Kidney epithelial cell (primary cell): ENCODE data around the gene NEB. TPM values are rescaled to one million over a fixed set of nuclear protein-coding genes. Genes with fewer than 3 reads are reported as not detected.
"Not testable (repeated sequence)": the region's sequence is repeated elsewhere in the genome, so short reads cannot be mapped to it uniquely, and the experiment has no call there.

Experiments used
- DNase-seq: peaks from one replicate; pipeline ENCODE4 v3.0.0-alpha.2; 2010; ENCODE audit warnings: low read depth
- H3K27me3 ChIP-seq: 2 replicates; pipeline ENCODE4 v1.6.0; 2011; ENCODE audit warnings: low read length; ENCODE audit not compliant: control insufficient read depth, insufficient read depth
- H3K36me3 ChIP-seq: 2 replicates; pipeline ENCODE4 v1.5.1; 2011; ENCODE audit warnings: low read length; ENCODE audit not compliant: control insufficient read depth, insufficient read depth
- H3K4me3 ChIP-seq: 2 replicates; pipeline ENCODE4 v1.5.1; 2011; ENCODE audit warnings: low read depth, mild to moderate bottlenecking, control low read depth, low read length
- total RNA-seq: library from RNA; depleted of rRNA; stranded (reverse); fragments of >200 nt; gene quantifications from 2 replicates; pipeline ENCODE4 v1.2.3, GENCODE V29; 2015
- TF ChIP-seq, protein P1 (sequence below): IDR thresholded peaks from 2 replicates; pipeline ENCODE4 v1.5.1; 2011; ENCODE audit warnings: mild to moderate bottlenecking, moderate library complexity, low read length, control low read depth, inconsistent platforms; ENCODE audit not compliant: insufficient read depth, poor library complexity, severe bottlenecking

Gene NEB
- total RNA-seq, 1 donor from 2014 or later = 0.38 TPM

DNA sequence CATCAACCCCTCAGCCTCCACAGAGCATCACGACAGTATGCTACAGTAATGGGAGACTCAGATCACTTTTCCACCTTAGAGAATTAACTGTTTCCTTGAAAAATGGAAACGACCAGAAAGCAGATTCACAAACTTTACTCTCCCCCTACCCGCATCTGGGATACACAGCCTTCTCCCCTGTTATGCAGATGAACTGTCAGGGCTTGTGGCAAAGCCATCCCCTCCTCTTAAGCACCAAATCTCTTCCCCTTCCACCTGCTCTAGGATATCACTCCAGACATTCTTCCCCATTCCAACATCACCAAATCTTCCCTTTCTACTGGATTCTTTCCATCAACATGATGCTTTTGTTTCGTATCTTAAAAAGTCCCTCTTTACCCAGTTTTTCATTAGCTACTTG is 26.4 kb downstream of the NEB start:
- TF ChIP-seq, protein P1, sequence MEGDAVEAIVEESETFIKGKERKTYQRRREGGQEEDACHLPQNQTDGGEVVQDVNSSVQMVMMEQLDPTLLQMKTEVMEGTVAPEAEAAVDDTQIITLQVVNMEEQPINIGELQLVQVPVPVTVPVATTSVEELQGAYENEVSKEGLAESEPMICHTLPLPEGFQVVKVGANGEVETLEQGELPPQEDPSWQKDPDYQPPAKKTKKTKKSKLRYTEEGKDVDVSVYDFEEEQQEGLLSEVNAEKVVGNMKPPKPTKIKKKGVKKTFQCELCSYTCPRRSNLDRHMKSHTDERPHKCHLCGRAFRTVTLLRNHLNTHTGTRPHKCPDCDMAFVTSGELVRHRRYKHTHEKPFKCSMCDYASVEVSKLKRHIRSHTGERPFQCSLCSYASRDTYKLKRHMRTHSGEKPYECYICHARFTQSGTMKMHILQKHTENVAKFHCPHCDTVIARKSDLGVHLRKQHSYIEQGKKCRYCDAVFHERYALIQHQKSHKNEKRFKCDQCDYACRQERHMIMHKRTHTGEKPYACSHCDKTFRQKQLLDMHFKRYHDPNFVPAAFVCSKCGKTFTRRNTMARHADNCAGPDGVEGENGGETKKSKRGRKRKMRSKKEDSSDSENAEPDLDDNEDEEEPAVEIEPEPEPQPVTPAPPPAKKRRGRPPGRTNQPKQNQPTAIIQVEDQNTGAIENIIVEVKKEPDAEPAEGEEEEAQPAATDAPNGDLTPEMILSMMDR = no peak
- no peaks in the 10 kb centered on the region for H3K36me3 ChIP-seq
- H3K4me3 ChIP-seq = no peak overlapping the region
- H3K27me3 ChIP-seq = no peaks in the 10 kb centered on the region
- DNase-seq = no peak

DNA sequence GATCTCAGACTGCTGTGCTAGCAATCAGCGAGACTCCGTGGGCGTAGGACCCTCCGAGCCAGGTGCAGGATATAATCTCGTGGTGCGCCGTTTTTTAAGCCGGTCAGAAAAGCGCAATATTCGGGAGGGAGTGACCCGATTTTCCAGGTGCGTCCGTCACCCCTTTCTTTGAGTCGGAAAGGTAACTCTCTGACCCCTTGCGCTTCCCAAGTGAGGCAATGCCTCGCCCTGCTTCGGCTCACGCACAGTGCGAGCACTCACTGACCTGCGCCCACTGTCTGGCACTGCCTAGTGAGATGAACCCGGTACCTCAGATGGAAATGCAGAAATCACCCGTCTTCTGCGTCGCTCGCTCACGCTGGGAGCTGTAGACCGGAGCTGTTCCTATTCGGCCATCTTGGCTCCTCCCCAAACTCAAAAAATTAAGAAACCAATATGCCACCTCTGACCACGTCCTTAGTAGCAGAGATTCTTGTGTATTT is 29.8 kb downstream of the NEB start:
- not testable (repeated sequence) for DNase-seq, H3K36me3 ChIP-seq, H3K4me3 ChIP-seq, H3K27me3 ChIP-seq

DNA sequence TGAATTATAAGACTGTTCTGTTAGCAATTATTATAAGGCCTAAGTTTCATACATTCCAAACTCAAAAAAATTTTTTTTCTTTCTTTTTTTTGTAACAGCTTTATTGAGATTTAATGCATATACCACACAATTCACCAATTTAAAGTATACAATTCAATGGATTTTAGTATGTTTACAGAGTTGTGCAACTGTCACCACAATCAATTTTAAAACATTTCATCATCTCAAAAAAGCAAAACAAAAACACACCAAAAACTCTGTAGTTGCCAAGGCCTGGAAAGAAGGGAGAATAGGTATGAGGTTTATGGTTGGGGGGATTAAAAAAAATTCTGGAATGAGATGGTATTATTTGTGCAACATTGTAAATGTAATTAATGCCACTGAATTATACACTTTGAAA is 36.1 kb downstream of the NEB start:
- not testable (repeated sequence) for H3K27me3 ChIP-seq, H3K4me3 ChIP-seq, H3K36me3 ChIP-seq, DNase-seq

DNA sequence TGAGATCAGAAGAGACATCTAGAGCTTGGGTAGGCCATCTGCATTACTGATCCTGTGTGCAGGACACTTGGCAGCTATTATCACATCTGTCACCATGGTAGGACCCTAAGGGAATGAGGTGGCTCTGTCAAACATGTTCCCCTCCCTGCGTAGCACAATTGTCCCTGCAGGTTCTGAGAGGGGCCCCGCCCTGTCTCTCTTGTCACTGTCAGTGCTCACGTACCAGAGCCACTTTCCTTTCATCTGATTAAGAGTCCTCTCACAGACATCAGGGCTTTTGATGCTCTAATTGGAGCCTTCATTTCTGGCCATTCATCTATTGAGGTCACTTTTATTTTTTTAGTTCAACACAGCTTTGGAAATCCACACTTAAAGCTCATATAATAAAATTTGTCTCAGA is 38.5 kb downstream of the NEB start:
- Histone ChIP-seq H3K27me3 (no peaks in the 10 kb centered on the region), H3K4me3 (no peak overlapping the region), H3K36me3 (no peaks in the 10 kb centered on the region)
- DNase-seq = no peak
- TF ChIP-seq, protein P1 = no peak

DNA sequence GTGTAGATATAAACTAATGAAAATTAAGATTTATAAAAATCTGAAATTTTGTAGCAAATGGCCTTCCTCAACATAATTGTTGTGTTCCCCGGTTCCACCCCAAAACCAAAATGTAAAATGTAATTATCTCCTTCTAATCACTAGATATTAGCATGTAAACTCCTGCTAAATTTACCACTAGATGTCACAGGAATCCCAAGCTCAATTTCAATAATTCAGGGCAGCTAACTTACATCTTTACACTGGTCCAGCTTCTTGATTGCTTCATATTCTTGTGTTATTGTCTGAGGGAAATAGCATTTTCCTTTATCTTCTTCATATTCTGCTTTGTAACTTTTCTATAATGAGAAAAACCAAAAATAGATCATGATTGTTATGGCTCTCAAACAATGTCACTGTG is 42.6 kb downstream of the NEB start:
- DNase-seq = no peak
- Histone ChIP-seq H3K36me3 (no peaks in the 10 kb centered on the region), H3K27me3 (no peaks in the 10 kb centered on the region), H3K4me3 (no peak overlapping the region)
- TF ChIP-seq, protein P1 = no peak

DNA sequence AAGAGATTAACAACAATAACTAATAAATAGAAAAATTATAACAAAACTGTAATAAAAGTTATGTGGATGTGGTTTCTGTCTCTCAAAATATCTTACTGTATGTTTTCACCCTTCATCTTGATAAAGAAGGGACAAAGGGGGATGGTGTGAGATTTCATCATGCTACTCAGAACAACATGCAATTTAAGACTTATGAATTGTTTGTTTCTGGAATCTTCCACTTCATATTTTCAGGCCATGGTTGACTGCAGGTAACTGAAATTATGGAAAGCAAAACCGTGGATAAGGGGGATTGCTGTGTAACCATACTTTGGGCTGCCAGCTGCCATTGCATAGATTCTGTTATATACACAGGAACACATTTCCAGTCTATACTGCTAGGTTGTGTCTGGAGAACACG is 45.6 kb downstream of the NEB start:
- H3K4me3 ChIP-seq = no peak overlapping the region
- TF ChIP-seq, protein P1 = no peak
- H3K36me3 ChIP-seq = no peaks in the 10 kb centered on the region
- no peaks in the 10 kb centered on the region for H3K27me3 ChIP-seq
- no peak for DNase-seq

DNA sequence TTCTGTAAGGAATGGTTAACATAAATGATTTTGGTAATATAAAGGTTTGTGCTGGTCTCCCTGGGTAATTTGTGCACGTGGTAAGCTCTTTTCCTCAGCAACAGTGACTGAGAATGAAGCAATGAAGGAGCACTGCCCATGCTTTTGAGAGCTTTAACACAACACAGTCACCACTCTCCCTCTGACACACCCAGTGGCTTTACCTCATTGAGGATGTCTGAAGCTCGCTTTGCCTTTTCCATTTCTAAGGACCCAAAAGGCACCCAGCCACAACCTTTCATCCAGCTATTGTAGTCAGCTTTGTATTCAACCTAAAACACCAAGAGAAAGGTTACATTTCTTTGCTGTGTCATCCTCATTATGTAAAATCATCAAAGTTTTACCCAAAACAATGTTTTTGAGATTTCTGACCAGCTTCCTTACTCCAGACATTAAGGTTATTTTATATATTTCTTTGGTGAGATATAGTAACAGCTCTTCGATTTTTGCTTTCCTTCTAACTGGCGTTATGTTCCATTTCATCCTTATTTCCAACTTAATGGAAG is 51.7 kb downstream of the NEB start:
- no peak for DNase-seq
- no peak overlapping the region for H3K4me3 ChIP-seq
- TF ChIP-seq, protein P1 = no peak
- H3K27me3 ChIP-seq = no peaks in the 10 kb centered on the region
- no peaks in the 10 kb centered on the region for H3K36me3 ChIP-seq
